H1 (cell line): ENCODE measurements around the gene TFF3. TPM values are rescaled to one million over a fixed set of nuclear protein-coding genes. Genes with fewer than 3 reads are reported as not detected.

ENCODE experiments used
- CTCF ChIA-PET: fragments of 300-600 bp; sonication (Branson Sonifier 250); formaldehyde crosslinking; loops from one replicate; lab custom pipeline; 2021; ENCODE audit not compliant: partially characterized antibody; lab: Charles Lee
- POLR2A ChIA-PET: fragments of 300-600 bp; sonication (Branson Sonifier 250); formaldehyde crosslinking; loops from one replicate; lab custom pipeline; 2021; ENCODE audit warnings: inconsistent platforms; ENCODE audit not compliant: partially characterized antibody; lab: Charles Lee
- DNase-seq, 2 experiments: peaks; one replicate each; pipeline versions ENCODE4 v3.0.0 to v3.0.0-alpha.2; 2010 to 2022; ENCODE audit warnings: low spot score in 2 of 2, low read depth in 1 of 2, mixed read lengths in 1 of 2
- FAIRE-seq: peaks from 2 replicates; lab custom pipeline; 2011; peaks lifted over from hg19 to GRCh38; lab: Jason Lieb, UNC
- H2AFZ ChIP-seq: 2 replicates; pipeline ENCODE4 v1.8.1; 2012; ENCODE audit warnings: low read length, inconsistent platforms
- H2AK5ac ChIP-seq: 2 replicates; pipeline ENCODE4 v1.6.1; 2013; ENCODE audit warnings: low read depth, low read length
- H2BK120ac ChIP-seq: replicated peaks from 2 replicates; pipeline ENCODE3; 2013; ENCODE audit warnings: low read depth, low read length, inconsistent platforms
- H2BK12ac ChIP-seq: 2 replicates; pipeline ENCODE4 v1.6.1; 2013; ENCODE audit warnings: low read depth, low read length
- H2BK15ac ChIP-seq: 2 replicates; pipeline ENCODE4 v1.6.1; 2013; ENCODE audit warnings: low read length
- H2BK20ac ChIP-seq: 2 replicates; pipeline ENCODE4 v1.6.1; 2013; ENCODE audit warnings: low read length
- H2BK5ac ChIP-seq: 2 replicates; pipeline ENCODE4 v1.6.1; 2013; ENCODE audit warnings: low read depth, low read length
- H3K14ac ChIP-seq: 2 replicates; pipeline ENCODE4 v1.6.1; 2013; ENCODE audit warnings: inconsistent platforms; ENCODE audit not compliant: insufficient read length
- H3K18ac ChIP-seq: 2 replicates; pipeline ENCODE4 v1.6.1; 2013; ENCODE audit warnings: low read length; ENCODE audit errors: extremely low read depth
- H3K23ac ChIP-seq: 2 replicates; pipeline ENCODE4 v1.6.1; 2013; ENCODE audit warnings: inconsistent platforms; ENCODE audit not compliant: insufficient read length
- H3K23me2 ChIP-seq: 2 replicates; pipeline ENCODE4 v1.6.1; 2013; ENCODE audit warnings: low read depth, low read length
- H3K27ac ChIP-seq: 2 replicates; pipeline ENCODE4 v1.6.1; 2011; ENCODE audit warnings: low read depth, low read length, inconsistent platforms
- H3K27me3 ChIP-seq, 4 experiments: replicated peaks in 1 of 4; 1 replicate in 1 of 4; 2 replicates in 3 of 4; pipeline versions ENCODE4 v1.6.1 to v1.8.1; 2011 to 2013; ENCODE audit warnings: low read length in 3 of 4, mild to moderate bottlenecking in 3 of 4, inconsistent platforms in 2 of 4, mixed read lengths in 2 of 4, moderate library complexity in 1 of 4; ENCODE audit not compliant: control insufficient read depth in 3 of 4, insufficient read depth in 3 of 4; ENCODE audit errors: extremely low read depth in 1 of 4
- H3K36me3 ChIP-seq, 4 experiments: 2 replicates each; pipeline versions ENCODE4 v1.6.1 to v1.8.1; 2011 to 2013; ENCODE audit warnings: mild to moderate bottlenecking in 4 of 4, low read length in 3 of 4, moderate library complexity in 2 of 4, control low read depth in 1 of 4, inconsistent platforms in 1 of 4; ENCODE audit not compliant: insufficient read depth in 4 of 4, control insufficient read depth in 2 of 4
- H3K4ac ChIP-seq: replicated peaks from 2 replicates; pipeline ENCODE3; 2013; ENCODE audit warnings: low read length, low read depth, mixed read lengths, inconsistent platforms; ENCODE audit not compliant: insufficient read length
- H3K4me1 ChIP-seq, 4 experiments: replicated peaks in 1 of 4; 1 replicate in 1 of 4; 2 replicates in 3 of 4; pipeline versions ENCODE4 v1.6.1 to v1.8.1; 2011 to 2013; ENCODE audit warnings: low read length in 3 of 4, inconsistent platforms in 2 of 4, mixed read lengths in 1 of 4; ENCODE audit not compliant: insufficient read depth in 4 of 4, control insufficient read depth in 3 of 4
- H3K4me2 ChIP-seq, 2 experiments: 2 replicates each; pipeline versions ENCODE4 v1.6.1 to v1.8.1; 2011 to 2013; ENCODE audit warnings: low read depth in 2 of 2, low read length in 2 of 2, control low read depth in 1 of 2, inconsistent platforms in 1 of 2, mild to moderate bottlenecking in 1 of 2; ENCODE audit not compliant: insufficient read depth in 1 of 2
- H3K4me3 ChIP-seq, 4 experiments: fragments of 200-600, 300-600 bp in 1 of 4; sonication (generic), shearing (Covaris generic), sonication (Bioruptor Twin) in 1 of 4; 2 replicates each; pipeline versions ENCODE4 v1.5.1 to v1.8.1; 2011 to 2016; ENCODE audit warnings: low read length in 4 of 4, low read depth in 3 of 4, control low read depth in 2 of 4, inconsistent platforms in 2 of 4, mild to moderate bottlenecking in 2 of 4, mixed read lengths in 1 of 4, moderate library complexity in 1 of 4; ENCODE audit not compliant: insufficient read depth in 2 of 4; ENCODE audit errors: extremely low read depth in 1 of 4
- H3K56ac ChIP-seq: replicated peaks from 2 replicates; pipeline ENCODE3; 2013; ENCODE audit warnings: low read depth, mild to moderate bottlenecking, mixed read lengths, low read length, inconsistent platforms; ENCODE audit not compliant: insufficient read length
- H3K79me1 ChIP-seq: 2 replicates; pipeline ENCODE4 v1.6.1; 2013; ENCODE audit warnings: low read depth, low read length, control low read depth
- H3K79me2 ChIP-seq, 2 experiments: 2 replicates each; pipeline versions ENCODE4 v1.6.1 to v1.8.1; 2012 to 2013; ENCODE audit warnings: low read length in 2 of 2, mild to moderate bottlenecking in 2 of 2, inconsistent platforms in 1 of 2; ENCODE audit not compliant: insufficient read depth in 2 of 2, control insufficient read depth in 1 of 2
- H3K9ac ChIP-seq, 4 experiments: replicated peaks in 1 of 4; 1 replicate in 1 of 4; 2 replicates in 3 of 4; pipeline versions ENCODE4 v1.6.1 to v1.8.1; 2011 to 2013; ENCODE audit warnings: low read depth in 3 of 4, low read length in 3 of 4, control low read depth in 2 of 4, mild to moderate bottlenecking in 2 of 4, moderate library complexity in 2 of 4, inconsistent platforms in 1 of 4; ENCODE audit errors: extremely low read depth in 1 of 4
- H3K9me3 ChIP-seq, 2 experiments: 2 replicates each; pipeline versions ENCODE4 v1.6.1 to v1.8.1; 2012 to 2013; ENCODE audit warnings: mild to moderate bottlenecking in 2 of 2, moderate library complexity in 2 of 2, control low read depth in 1 of 2, inconsistent platforms in 1 of 2, low read depth in 1 of 2, low read length in 1 of 2, mixed read lengths in 1 of 2; ENCODE audit not compliant: insufficient read depth in 2 of 2
- H4K20me1 ChIP-seq, 2 experiments: replicated peaks in 1 of 2; 2 replicates each; pipeline versions ENCODE3 to v1.8.1; 2011 to 2013; ENCODE audit warnings: inconsistent platforms in 2 of 2, low read length in 2 of 2, mild to moderate bottlenecking in 1 of 2; ENCODE audit not compliant: insufficient read depth in 2 of 2, control insufficient read depth in 1 of 2
- H4K5ac ChIP-seq: 2 replicates; pipeline ENCODE4 v1.6.1; 2013; ENCODE audit warnings: low read length, low read depth, mixed read lengths, inconsistent platforms; ENCODE audit not compliant: insufficient read length
- H4K8ac ChIP-seq: 2 replicates; pipeline ENCODE4 v1.8.0; 2013; ENCODE audit warnings: mild to moderate bottlenecking, moderate library complexity, low read length, inconsistent platforms; ENCODE audit not compliant: insufficient read depth; ENCODE audit errors: extremely low read depth
- H4K91ac ChIP-seq: replicated peaks from 2 replicates; pipeline ENCODE3; 2013; ENCODE audit warnings: low read length, mixed read lengths, inconsistent platforms; ENCODE audit not compliant: insufficient read length
- CTBP2 ChIP-seq: IDR thresholded peaks from 2 replicates; pipeline ENCODE4 v1.7.0; 2011; ENCODE audit warnings: borderline replicate concordance, mild to moderate bottlenecking, moderate library complexity, mixed read lengths, low read length; ENCODE audit not compliant: insufficient read depth, insufficient read length
- EGR1 ChIP-seq: IDR thresholded peaks from 2 replicates; pipeline ENCODE4 v1.6.1; 2011; ENCODE audit warnings: low read depth, low read length, borderline replicate concordance
- GTF2F1 ChIP-seq: IDR thresholded peaks from 2 replicates; pipeline ENCODE4 v1.6.1; 2012; ENCODE audit warnings: low read depth, low read length, improper control_type of control experiment, borderline replicate concordance
- HDAC6 ChIP-seq: IDR thresholded peaks from one replicate; pipeline ENCODE4 v1.7.1; 2012; ENCODE audit warnings: low read depth, mild to moderate bottlenecking, inconsistent platforms, low read length, moderate library complexity
- JUND ChIP-seq: IDR thresholded peaks from 2 replicates; pipeline ENCODE4 v1.6.1; 2011; ENCODE audit warnings: mild to moderate bottlenecking, improper control_type of control experiment, low read length
- POLR2AphosphoS5 ChIP-seq: IDR thresholded peaks from 2 replicates; pipeline ENCODE4 v1.6.1; 2011; ENCODE audit warnings: low read depth, low read length
- SIRT6 ChIP-seq: IDR thresholded peaks from one replicate; pipeline ENCODE4 v1.7.1; 2012; ENCODE audit warnings: low read length, inconsistent platforms
- SP1 ChIP-seq: IDR thresholded peaks from 2 replicates; pipeline ENCODE4 v1.6.1; 2011; ENCODE audit warnings: low read depth, low read length
- TAF1 ChIP-seq: IDR thresholded peaks from 2 replicates; pipeline ENCODE4 v1.6.1; 2011; ENCODE audit warnings: mild to moderate bottlenecking, low read depth, low read length
- WGBS, 2 experiments: shearing (Covaris generic) in 1 of 2; methylation state at CpG; one replicate each; pipeline versions ENCODE4 v1.1.6 to v1.1.7; 2013 to 2015; ENCODE audit warnings: low lambda C conversion rate in 2 of 2, mixed read lengths in 2 of 2, inconsistent platforms in 1 of 2, low coverage in 1 of 2, missing lambda C conversion rate in 1 of 2; ENCODE audit not compliant: insufficient replicate concordance in 2 of 2, insufficient coverage in 1 of 2, insufficient read length in 1 of 2; ENCODE audit errors: extremely low coverage in 1 of 2, missing lambda C conversion rate in 1 of 2; 5-methylcytosine and 5-hydroxymethylcytosine counted together
- polyA plus RNA-seq, 7 experiments: library from polyadenylated mRNA; depleted of rRNA in 3 of 7; stranded (reverse) in 5 of 7; unstranded in 2 of 7; fragments of >200 nt in 5 of 7; fragments of 200-250 nt in 2 of 7; gene quantifications; 1 replicate in 5 of 7; 2 replicates in 1 of 7; 4 replicates in 1 of 7; pipeline versions ENCODE4 v1.2.1 to v1.2.3, GENCODE V29; 2011 to 2013; ENCODE audit warnings: missing spikeins in 2 of 7, mixed read lengths in 2 of 7
- total RNA-seq: library from RNA; stranded (reverse); fragmentation: NEBNext Ultra II Directional; extraction: Animal tissue kit (Norgen Biotek cat#: 25700); gene quantifications from 2 replicates; pipeline ENCODE4 v1.2.1, GENCODE V29; 2021
- TF ChIP-seq, protein P1 (sequence below): IDR thresholded peaks from 2 replicates; pipeline ENCODE4 v1.6.1; 2012; ENCODE audit warnings: inconsistent platforms
- TF ChIP-seq, protein P2 (sequence below): IDR thresholded peaks from 2 replicates; pipeline ENCODE4 v1.6.1; 2012; ENCODE audit warnings: low read length, inconsistent platforms
- TF ChIP-seq, protein P3 (sequence below): IDR thresholded peaks from 2 replicates; pipeline ENCODE4 v1.6.1; 2011; ENCODE audit warnings: low read depth, mild to moderate bottlenecking, low read length; ENCODE audit not compliant: insufficient read depth

Gene TFF3
- total and polyA plus RNA-seq, 2 of the 8 experiments (the other 6 are each of a cell fraction or from before 2014, with no cell fraction given): 1.7 to 6.7 TPM

DNA sequence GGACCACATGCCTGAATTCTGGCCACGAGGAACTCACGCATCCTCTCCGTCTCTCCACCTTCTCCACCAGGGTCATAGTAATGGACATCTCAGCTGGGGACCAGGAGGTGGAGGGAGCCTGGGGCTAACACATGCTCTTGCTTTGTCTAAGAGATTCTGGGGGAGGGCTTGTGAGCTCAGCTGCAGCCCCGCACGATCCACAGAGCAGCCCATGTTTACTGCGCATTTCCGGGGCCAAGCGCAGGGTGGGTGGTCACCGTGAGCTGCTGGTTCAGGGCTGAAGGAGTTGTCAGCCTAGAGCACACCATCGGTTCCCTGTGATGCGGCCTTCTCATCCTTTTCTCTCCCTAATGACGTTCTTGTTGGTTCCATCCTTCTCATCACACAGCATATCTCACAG, 43.1 kb upstream of the TFF3 start:
- H4K20me1 ChIP-seq: no peaks in the 10 kb centered on the region
- CTCF ChIA-PET: interaction anchor here (1.4 to 5.0 kb wide), 3 partner anchors 11 to 48 kb away, joined by 3 to 22 read pairs (median 6); no protein-coding TSS in a partner anchor
- H3K18ac ChIP-seq: no peak overlapping the region
- FAIRE-seq (no peak), DNase-seq (no peak)
- no peak overlapping the region for H3K9ac ChIP-seq
- H3K4me1 ChIP-seq: no peaks in the 10 kb centered on the region
- no peak overlapping the region for H4K8ac ChIP-seq
- H2BK15ac ChIP-seq: no peak overlapping the region
- H3K56ac ChIP-seq: no peak overlapping the region
- H4K91ac ChIP-seq: no peak overlapping the region
- no peak overlapping the region for H3K27ac ChIP-seq
- H3K36me3 ChIP-seq: no peaks in the 10 kb centered on the region
- H2BK20ac ChIP-seq: no peak overlapping the region
- H2AFZ ChIP-seq: no peak overlapping the region
- 91% methylated on average over 12 of the region's 12 CpGs; no CpG with 5 or more reads in 1 of the 2 experiments for WGBS, 2 experiments
- no peaks in the 10 kb centered on the region for H3K79me2 ChIP-seq
- H3K4ac ChIP-seq: no peak overlapping the region
- no peak overlapping the region for H4K5ac ChIP-seq
- no peak overlapping the region for H3K23ac ChIP-seq
- H2BK12ac ChIP-seq: no peak overlapping the region
- H3K9me3 ChIP-seq: peaks cover 8 to 9% of the 10 kb centered on the region in 2 experiments
- no peak overlapping the region for H3K4me2 ChIP-seq
- H2BK5ac ChIP-seq: no peak overlapping the region
- H3K27me3 ChIP-seq: no peaks in the 10 kb centered on the region
- H2BK120ac ChIP-seq: no peak overlapping the region
- no peaks in the 10 kb centered on the region; the same call in 1 of the 2 replicates for H3K79me1 ChIP-seq
- H2AK5ac ChIP-seq: no peak overlapping the region
- POLR2A ChIA-PET: no interaction called here
- no peak overlapping the region for H3K14ac ChIP-seq
- H3K23me2 ChIP-seq: no peaks in the 10 kb centered on the region
- H3K4me3 ChIP-seq: no peak overlapping the region
- TF ChIP-seq, protein P1, sequence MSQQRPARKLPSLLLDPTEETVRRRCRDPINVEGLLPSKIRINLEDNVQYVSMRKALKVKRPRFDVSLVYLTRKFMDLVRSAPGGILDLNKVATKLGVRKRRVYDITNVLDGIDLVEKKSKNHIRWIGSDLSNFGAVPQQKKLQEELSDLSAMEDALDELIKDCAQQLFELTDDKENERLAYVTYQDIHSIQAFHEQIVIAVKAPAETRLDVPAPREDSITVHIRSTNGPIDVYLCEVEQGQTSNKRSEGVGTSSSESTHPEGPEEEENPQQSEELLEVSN: no peak
- TF ChIP-seq, protein P2, sequence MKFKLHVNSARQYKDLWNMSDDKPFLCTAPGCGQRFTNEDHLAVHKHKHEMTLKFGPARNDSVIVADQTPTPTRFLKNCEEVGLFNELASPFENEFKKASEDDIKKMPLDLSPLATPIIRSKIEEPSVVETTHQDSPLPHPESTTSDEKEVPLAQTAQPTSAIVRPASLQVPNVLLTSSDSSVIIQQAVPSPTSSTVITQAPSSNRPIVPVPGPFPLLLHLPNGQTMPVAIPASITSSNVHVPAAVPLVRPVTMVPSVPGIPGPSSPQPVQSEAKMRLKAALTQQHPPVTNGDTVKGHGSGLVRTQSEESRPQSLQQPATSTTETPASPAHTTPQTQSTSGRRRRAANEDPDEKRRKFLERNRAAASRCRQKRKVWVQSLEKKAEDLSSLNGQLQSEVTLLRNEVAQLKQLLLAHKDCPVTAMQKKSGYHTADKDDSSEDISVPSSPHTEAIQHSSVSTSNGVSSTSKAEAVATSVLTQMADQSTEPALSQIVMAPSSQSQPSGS: no peak
- TF ChIP-seq SP1 (no peak), EGR1 (no peak), TAF1 (no peak), GTF2F1 (no peak), HDAC6 (no peak), SIRT6 (no peak), POLR2AphosphoS5 (no peak), JUND (no peak), CTBP2 (no peak)
- TF ChIP-seq, protein P3, sequence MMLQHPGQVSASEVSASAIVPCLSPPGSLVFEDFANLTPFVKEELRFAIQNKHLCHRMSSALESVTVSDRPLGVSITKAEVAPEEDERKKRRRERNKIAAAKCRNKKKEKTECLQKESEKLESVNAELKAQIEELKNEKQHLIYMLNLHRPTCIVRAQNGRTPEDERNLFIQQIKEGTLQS: no peak
